Measurements from ENCODE around the gene KRT36. TPM values are rescaled to one million over a fixed set of nuclear protein-coding genes. Genes with fewer than 3 reads are reported as not detected.

The KRT36 gene
- total RNA-seq, 2 donors from 2014 or later, result not detected

DNA sequence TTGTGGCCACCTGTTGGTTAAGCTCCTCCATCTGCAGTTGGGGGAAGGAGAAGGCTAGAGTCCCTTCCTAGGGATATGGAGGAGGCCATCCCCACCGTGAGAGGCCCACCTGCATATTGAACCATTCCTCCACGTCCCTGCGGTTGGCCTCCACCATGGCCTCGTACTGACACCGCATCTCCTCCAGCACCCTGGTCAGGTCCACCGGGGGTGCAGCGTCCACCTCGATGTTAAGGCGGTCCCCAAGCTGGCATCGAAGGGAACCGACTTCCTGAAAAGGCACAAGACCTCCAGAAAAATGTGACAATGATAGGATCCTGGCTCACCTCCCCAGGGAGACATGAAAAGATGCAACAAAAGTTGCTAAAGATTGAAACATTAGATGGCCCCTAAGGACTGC is 25.5 kb downstream of the KRT36 start:
- H3K4me3 ChIP-seq, result no peak overlapping the region
- H3K27me3 ChIP-seq (replicated peaks; ENCODE audit: insufficient read depth), result no peaks in the 10 kb centered on the region
- no peak overlapping the region for H3K27ac ChIP-seq
- H3K36me3 ChIP-seq, result no peaks in the 10 kb centered on the region
- ATAC-seq (ENCODE audit: insufficient number of reproducible peaks, low FRiP score, low read depth), result no peak
- TF ChIP-seq, protein P1, sequence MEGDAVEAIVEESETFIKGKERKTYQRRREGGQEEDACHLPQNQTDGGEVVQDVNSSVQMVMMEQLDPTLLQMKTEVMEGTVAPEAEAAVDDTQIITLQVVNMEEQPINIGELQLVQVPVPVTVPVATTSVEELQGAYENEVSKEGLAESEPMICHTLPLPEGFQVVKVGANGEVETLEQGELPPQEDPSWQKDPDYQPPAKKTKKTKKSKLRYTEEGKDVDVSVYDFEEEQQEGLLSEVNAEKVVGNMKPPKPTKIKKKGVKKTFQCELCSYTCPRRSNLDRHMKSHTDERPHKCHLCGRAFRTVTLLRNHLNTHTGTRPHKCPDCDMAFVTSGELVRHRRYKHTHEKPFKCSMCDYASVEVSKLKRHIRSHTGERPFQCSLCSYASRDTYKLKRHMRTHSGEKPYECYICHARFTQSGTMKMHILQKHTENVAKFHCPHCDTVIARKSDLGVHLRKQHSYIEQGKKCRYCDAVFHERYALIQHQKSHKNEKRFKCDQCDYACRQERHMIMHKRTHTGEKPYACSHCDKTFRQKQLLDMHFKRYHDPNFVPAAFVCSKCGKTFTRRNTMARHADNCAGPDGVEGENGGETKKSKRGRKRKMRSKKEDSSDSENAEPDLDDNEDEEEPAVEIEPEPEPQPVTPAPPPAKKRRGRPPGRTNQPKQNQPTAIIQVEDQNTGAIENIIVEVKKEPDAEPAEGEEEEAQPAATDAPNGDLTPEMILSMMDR (IDR thresholded peaks at IDR 0.05), result no peak
- DNase-seq (ENCODE audit: low spot score), result no peak
- no peaks in the 10 kb centered on the region for H3K9me3 ChIP-seq
- peaks cover 0 to 7% of the 10 kb centered on the region in 2 donors for H3K4me1 ChIP-seq (ENCODE audit: control insufficient read depth in 1 of 2, low read depth in 2 of 2)

DNA sequence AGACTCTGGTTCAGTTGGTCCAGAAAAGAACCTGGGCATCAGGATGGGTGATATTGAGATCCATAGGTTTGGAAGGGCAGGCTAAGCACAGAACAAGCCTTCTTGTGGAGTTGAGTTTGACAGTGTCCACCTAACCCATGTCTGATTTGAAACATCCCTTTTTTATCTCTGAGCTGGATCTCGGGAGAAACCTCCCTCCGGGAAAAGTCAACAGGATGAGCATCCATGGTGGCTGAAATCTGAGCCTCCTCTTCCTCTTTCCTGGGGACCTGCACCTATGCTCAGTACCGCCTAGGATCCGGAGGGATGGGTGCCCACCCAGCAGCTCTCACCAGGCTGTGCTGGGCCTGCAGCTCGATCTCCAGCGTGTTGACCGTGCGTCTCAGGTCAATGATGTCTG is 26.0 kb downstream of the KRT36 start:
- no peaks in the 10 kb centered on the region for H3K36me3 ChIP-seq
- peaks cover 0 to 7% of the 10 kb centered on the region in 2 donors for H3K4me1 ChIP-seq (ENCODE audit: control insufficient read depth in 1 of 2, low read depth in 2 of 2)
- H3K27me3 ChIP-seq (replicated peaks; ENCODE audit: insufficient read depth), result no peaks in the 10 kb centered on the region
- TF ChIP-seq, protein P1 (IDR thresholded peaks at IDR 0.05), result no peak
- no peaks in the 10 kb centered on the region for H3K9me3 ChIP-seq
- H3K4me3 ChIP-seq, result no peak overlapping the region
- DNase-seq (ENCODE audit: low spot score) (no peak), ATAC-seq (ENCODE audit: insufficient number of reproducible peaks, low FRiP score, low read depth) (no peak)
- no peak overlapping the region for H3K27ac ChIP-seq

DNA sequence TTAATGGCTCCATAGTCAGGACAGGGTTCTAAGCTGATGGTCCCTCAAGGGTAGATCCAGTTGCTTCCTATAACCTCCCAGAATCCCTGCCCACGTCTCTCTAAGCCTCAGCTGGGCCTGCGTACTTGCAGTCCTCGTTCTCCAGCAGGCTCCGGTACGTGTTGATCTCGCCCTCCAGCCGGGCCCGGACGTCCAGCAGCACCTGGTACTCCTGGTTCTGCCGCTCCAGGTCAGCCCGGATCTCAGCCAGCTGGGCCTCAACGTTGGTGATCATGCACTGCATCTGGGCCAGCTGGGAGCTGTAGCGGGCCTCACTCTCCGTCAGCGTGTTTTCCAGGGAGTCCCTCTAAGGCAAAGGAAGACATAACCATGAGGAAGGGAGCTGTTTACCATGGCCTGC is 27.0 kb downstream of the KRT36 start:
- H3K4me1 ChIP-seq (ENCODE audit: control insufficient read depth in 1 of 2, low read depth in 2 of 2), result peaks cover 0 to 7% of the 10 kb centered on the region in 2 donors
- H3K27me3 ChIP-seq (replicated peaks; ENCODE audit: insufficient read depth), result no peaks in the 10 kb centered on the region
- H3K27ac ChIP-seq, result no peak overlapping the region
- H3K4me3 ChIP-seq, result no peak overlapping the region
- ATAC-seq (ENCODE audit: insufficient number of reproducible peaks, low FRiP score, low read depth) (no peak), DNase-seq (ENCODE audit: low spot score) (no peak)
- TF ChIP-seq, protein P1 (IDR thresholded peaks at IDR 0.05), result no peak
- H3K36me3 ChIP-seq, result no peaks in the 10 kb centered on the region
- no peaks in the 10 kb centered on the region for H3K9me3 ChIP-seq

DNA sequence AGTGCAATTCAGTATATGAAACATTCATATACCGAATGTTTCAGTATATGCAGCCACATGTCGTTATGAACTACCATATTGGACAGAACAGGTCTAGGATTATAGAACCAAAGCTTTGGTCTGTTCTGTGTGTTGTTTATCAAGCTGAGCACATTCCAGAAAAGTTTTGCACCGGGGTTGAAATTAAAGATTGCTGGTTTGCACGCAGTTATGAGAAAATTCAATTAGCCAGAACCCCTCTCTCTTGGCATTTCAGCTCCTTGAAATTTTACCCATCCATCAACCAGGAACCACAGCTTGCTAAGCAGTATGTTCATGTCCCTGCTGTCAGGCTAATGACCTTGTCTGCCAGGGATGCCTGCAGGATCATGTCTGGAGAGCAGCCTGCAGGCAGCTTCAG is 32.0 kb downstream of the KRT36 start:
- Histone ChIP-seq H3K9me3 (no peaks in the 10 kb centered on the region), H3K4me1 (ENCODE audit: control insufficient read depth in 1 of 2, low read depth in 2 of 2) (no peaks in the 10 kb centered on the region), H3K36me3 (no peaks in the 10 kb centered on the region), H3K4me3 (no peak overlapping the region), H3K27ac (no peak overlapping the region), H3K27me3 (replicated peaks; ENCODE audit: insufficient read depth) (no peaks in the 10 kb centered on the region)
- DNase-seq (ENCODE audit: low spot score) (no peak), ATAC-seq (ENCODE audit: insufficient number of reproducible peaks, low FRiP score, low read depth) (no peak)
- TF ChIP-seq, protein P1 (IDR thresholded peaks at IDR 0.05), result no peak

DNA sequence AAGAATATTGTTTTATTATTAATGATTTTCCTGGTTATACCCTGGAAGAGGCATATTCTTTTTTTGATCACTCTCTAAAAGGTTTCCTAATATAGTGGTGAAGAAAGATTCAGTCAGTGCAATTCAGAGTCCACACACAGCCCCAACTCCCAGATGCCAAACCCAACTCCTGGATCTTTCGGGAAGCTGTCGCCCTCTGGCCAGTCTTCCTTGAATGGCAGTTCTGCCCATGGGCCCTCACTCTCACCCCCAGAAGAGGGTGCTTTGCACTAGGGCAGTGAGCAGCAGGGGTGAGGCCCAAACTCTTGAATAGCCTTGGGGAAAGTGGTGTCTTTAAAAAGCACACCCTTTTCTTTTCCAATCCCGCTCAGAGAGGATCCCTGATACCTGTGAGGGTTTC is 33.5 kb downstream of the KRT36 start:
- Histone ChIP-seq H3K4me3 (no peak overlapping the region), H3K4me1 (ENCODE audit: control insufficient read depth in 1 of 2, low read depth in 2 of 2) (no peaks in the 10 kb centered on the region), H3K36me3 (no peaks in the 10 kb centered on the region), H3K27me3 (replicated peaks; ENCODE audit: insufficient read depth) (no peaks in the 10 kb centered on the region), H3K27ac (no peak overlapping the region), H3K9me3 (no peaks in the 10 kb centered on the region)
- DNase-seq (ENCODE audit: low spot score) (no peak), ATAC-seq (ENCODE audit: insufficient number of reproducible peaks, low FRiP score, low read depth) (no peak)
- TF ChIP-seq, protein P1 (IDR thresholded peaks at IDR 0.05), result no peak

Data from thoracic aorta (tissue), 2 donors.